ENCODE data around the gene TACR1. TPM values are rescaled to one million over a fixed set of nuclear protein-coding genes. Genes with fewer than 3 reads are reported as not detected.
A peak's percentile ranks its signal among the peaks of the same experiment; 100 is the strongest.

TACR1 gene
- total and polyA plus RNA-seq, 2 of the 8 experiments (the other 6 are each of a cell fraction or from before 2014, with no cell fraction given), result 0.09 to 0.37 TPM

DNA sequence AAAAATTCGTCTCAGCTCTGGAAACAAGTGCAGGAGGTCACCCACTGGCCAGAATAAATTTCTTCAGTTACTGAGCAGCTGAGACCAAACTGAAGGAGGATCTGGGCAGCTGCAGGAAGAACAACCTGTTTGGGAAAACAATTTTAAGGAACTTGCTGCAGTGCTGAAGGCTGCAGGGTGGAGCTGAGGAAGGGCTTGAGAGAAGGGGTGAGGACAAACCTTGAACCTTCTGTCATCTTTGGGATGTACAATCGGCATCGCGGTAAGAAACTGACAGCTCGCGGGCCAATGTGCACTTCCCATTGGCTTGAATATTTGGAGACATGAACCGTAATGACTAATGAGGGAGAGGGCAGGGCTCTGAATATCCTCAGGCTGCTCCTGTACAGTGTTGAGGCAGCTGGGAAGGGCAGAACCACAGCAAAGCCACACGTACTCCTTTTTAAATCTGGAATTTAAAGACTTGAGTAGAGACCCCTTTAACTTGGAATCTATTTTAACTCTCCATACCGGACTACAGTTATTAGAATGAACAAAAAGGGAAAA, 90.3 kb downstream of the TACR1 start:
- no peaks in the 10 kb centered on the region for H3K79me1 ChIP-seq (ENCODE audit: low read depth, low read length)
- no peak overlapping the region for H4K91ac ChIP-seq (replicated peaks; ENCODE audit: insufficient read length, low read length)
- H2BK120ac ChIP-seq (replicated peaks; ENCODE audit: low read depth, low read length), result no peak overlapping the region
- H3K9me3 ChIP-seq (ENCODE audit: insufficient read depth in 2 of 2, low read depth in 1 of 2, low read length in 1 of 2), result no peaks in the 10 kb centered on the region
- no peak overlapping the region for H3K18ac ChIP-seq (ENCODE audit: extremely low read depth, low read length)
- CTCF ChIA-PET (ENCODE audit: partially characterized antibody), result interaction anchor here (0.9 to 1.8 kb wide), 3 partner anchors 11 to 45 kb away, joined by 4 to 10 read pairs (median 4); no protein-coding TSS in a partner anchor
- H2AK5ac ChIP-seq (ENCODE audit: low read depth, low read length), result no peak overlapping the region
- no peak overlapping the region for H3K4me3 ChIP-seq (ENCODE audit: extremely low read depth in 1 of 4, insufficient read depth in 2 of 4, low read depth in 3 of 4, low read length in 4 of 4)
- H4K5ac ChIP-seq (ENCODE audit: insufficient read length, low read depth, low read length), result no peak overlapping the region
- peak; percentile 63 for FAIRE-seq
- peaks cover 0 to 4% (median 0%) of the 10 kb centered on the region in 4 experiments; a peak in 1 of 7 replicates for H3K4me1 ChIP-seq (replicated peaks in 1 of 4; ENCODE audit: control insufficient read depth in 3 of 4, insufficient read depth in 4 of 4, low read length in 3 of 4)
- no peak for DNase-seq (ENCODE audit: low read depth in 1 of 2, low spot score in 2 of 2)
- H2BK20ac ChIP-seq (ENCODE audit: low read length), result no peak overlapping the region
- H4K20me1 ChIP-seq (replicated peaks in 1 of 2; ENCODE audit: control insufficient read depth in 1 of 2, insufficient read depth in 2 of 2, low read length in 2 of 2), result no peaks in the 10 kb centered on the region
- no peaks in the 10 kb centered on the region for H3K27me3 ChIP-seq (replicated peaks in 1 of 4; ENCODE audit: control insufficient read depth in 3 of 4, extremely low read depth in 1 of 4, insufficient read depth in 3 of 4, low read length in 3 of 4)
- H3K14ac ChIP-seq (ENCODE audit: insufficient read length), result no peak overlapping the region
- no peaks in the 10 kb centered on the region for H3K36me3 ChIP-seq (ENCODE audit: control insufficient read depth in 2 of 4, insufficient read depth in 4 of 4, low read length in 3 of 4)
- H2BK12ac ChIP-seq (ENCODE audit: low read depth, low read length), result no peak overlapping the region
- 81% methylated on average over 9 of the region's 9 CpGs; no CpG with 5 or more reads in 1 of the 2 experiments for WGBS, 2 experiments (ENCODE audit: extremely low coverage in 1 of 2, insufficient coverage in 1 of 2, insufficient read length in 1 of 2, insufficient replicate concordance in 2 of 2, low coverage in 1 of 2, low lambda C conversion rate in 2 of 2, missing lambda C conversion rate in 1 of 2)
- POLR2A ChIA-PET (ENCODE audit: partially characterized antibody), result no interaction called here
- H2BK5ac ChIP-seq (ENCODE audit: low read depth, low read length), result no peak overlapping the region
- H2AFZ ChIP-seq (ENCODE audit: low read length), result peak overlapping the region; percentile 38; the same call in 1 of the 2 replicates
- H3K4me2 ChIP-seq (ENCODE audit: insufficient read depth in 1 of 2, low read depth in 2 of 2, low read length in 2 of 2), result no peak overlapping the region
- H3K27ac ChIP-seq (ENCODE audit: low read depth, low read length), result no peak overlapping the region
- H3K79me2 ChIP-seq (ENCODE audit: control insufficient read depth in 1 of 2, insufficient read depth in 2 of 2, low read length in 2 of 2), result no peaks in the 10 kb centered on the region
- no peak overlapping the region for H3K56ac ChIP-seq (replicated peaks; ENCODE audit: insufficient read length, low read depth, low read length)
- no peak overlapping the region for H3K9ac ChIP-seq (replicated peaks in 1 of 4; ENCODE audit: extremely low read depth in 1 of 4, low read depth in 3 of 4, low read length in 3 of 4)
- H2BK15ac ChIP-seq (ENCODE audit: low read length), result no peak overlapping the region
- H3K23me2 ChIP-seq (ENCODE audit: low read depth, low read length), result no peaks in the 10 kb centered on the region
- H3K4ac ChIP-seq (replicated peaks; ENCODE audit: insufficient read length, low read depth, low read length), result no peak overlapping the region
- H4K8ac ChIP-seq (ENCODE audit: extremely low read depth, insufficient read depth, low read length), result no peak overlapping the region
- H3K23ac ChIP-seq (ENCODE audit: insufficient read length), result no peak overlapping the region
- TF ChIP-seq JUND (IDR thresholded peaks at IDR 0.05; ENCODE audit: low read length) (no peak), POLR2AphosphoS5 (IDR thresholded peaks at IDR 0.05; ENCODE audit: low read depth, low read length) (no peak), SIX5 (IDR thresholded peaks at IDR 0.05; ENCODE audit: low read depth, low read length) (no peak), SIRT6 (IDR thresholded peaks at IDR 0.05; ENCODE audit: low read length) (no peak)
- TF ChIP-seq, protein P1, sequence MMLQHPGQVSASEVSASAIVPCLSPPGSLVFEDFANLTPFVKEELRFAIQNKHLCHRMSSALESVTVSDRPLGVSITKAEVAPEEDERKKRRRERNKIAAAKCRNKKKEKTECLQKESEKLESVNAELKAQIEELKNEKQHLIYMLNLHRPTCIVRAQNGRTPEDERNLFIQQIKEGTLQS (IDR thresholded peaks at IDR 0.05; ENCODE audit: insufficient read depth, low read depth, low read length), result no peak

All from H1 (cell line).